EH (cell line): ENCODE measurements around the gene ZNF581.
A peak's percentile ranks its signal among the peaks of the same experiment; 100 is the strongest.

Experiments
- DNase-seq: peaks from one replicate; pipeline ENCODE4 v3.0.0-alpha.2; 2015; ENCODE audit warnings: low read depth

ZNF581 gene

GRCh38 chr19:55666343-55667005 is 23.0 kb downstream of the ZNF581 start:
- no peak for DNase-seq

- DNase-seq, result no peak
Observed at GRCh38 chr19:55667006-55667381, 23.5 kb downstream of the ZNF581 start.

- DNase-seq, result no peak
Observed at GRCh38 chr19:55667511-55667910, 24.1 kb downstream of the ZNF581 start.

- no peak for DNase-seq
Observed at GRCh38 chr19:55667958-55668357, 24.5 kb downstream of the ZNF581 start.

GRCh38 chr19:55668603-55669348 is 25.3 kb downstream of the ZNF581 start:
- no peak for DNase-seq

GRCh38 chr19:55669418-55670279 is 26.2 kb downstream of the ZNF581 start:
- DNase-seq, result no peak

GRCh38 chr19:55670280-55671053 is 27.0 kb downstream of the ZNF581 start:
- no peak for DNase-seq

GRCh38 chr19:55671054-55671378 is 27.6 kb downstream of the ZNF581 start:
- DNase-seq, result no peak

GRCh38 chr19:55672418-55672817 is 29.0 kb downstream of the ZNF581 start:
- peak; percentile 66 for DNase-seq

GRCh38 chr19:55673465-55673864 is 30.0 kb downstream of the ZNF581 start:
- DNase-seq, result no peak

- DNase-seq, result no peak
Observed at GRCh38 chr19:55673889-55674288, 30.4 kb downstream of the ZNF581 start.

GRCh38 chr19:55674459-55674840 is 31.0 kb downstream of the ZNF581 start:
- DNase-seq, result no peak

GRCh38 chr19:55674841-55675660 is 31.6 kb downstream of the ZNF581 start, which contains the start of gene EPN1:
Gene EPN1, plus strand, starts transcription at chr19:55675226. Its CDS starts 3,402 bp downstream, at chr19:55678628.
- DNase-seq, result peak; percentile 97

- DNase-seq, result no peak
Observed at GRCh38 chr19:55675661-55676354, 32.4 kb downstream of the ZNF581 start.

- DNase-seq, result peak; percentile 16
Observed at GRCh38 chr19:55676383-55676782, 32.9 kb downstream of the ZNF581 start.

- DNase-seq, result no peak
Observed at GRCh38 chr19:55676889-55677505, 33.5 kb downstream of the ZNF581 start.

- no peak for DNase-seq
Observed at GRCh38 chr19:55677572-55678028, 34.2 kb downstream of the ZNF581 start.

- no peak for DNase-seq
Observed at GRCh38 chr19:55678121-55678671, 34.7 kb downstream of the ZNF581 start.
